AG04450 (cell line): Measurements from ENCODE around the gene FAIM2. TPM values are rescaled to one million over a fixed set of nuclear protein-coding genes. Genes with fewer than 3 reads are reported as not detected.

Experiments
- CTCF ChIA-PET: fragments of 300-600, 350-600 bp; formaldehyde crosslinking; extraction: SDS; loops from one replicate; lab custom pipeline; 2022; ENCODE audit warnings: antibody characterized with exemption, inconsistent platforms; lab: Charles Lee
- POLR2A ChIA-PET: fragments of 350-600 bp; formaldehyde crosslinking; extraction: SDS; loops from one replicate; lab custom pipeline; 2021; ENCODE audit warnings: antibody characterized with exemption, inconsistent platforms; lab: Yijun Ruan, JAX
- DNase-seq: peaks from one replicate; pipeline ENCODE4 v3.0.0-alpha.2; 2011; ENCODE audit warnings: low read depth, low spot score
- H3K27ac ChIP-seq: one replicate; pipeline ENCODE4 v1.5.1; 2012; ENCODE audit warnings: low read depth, low read length, control low read depth
- H3K27me3 ChIP-seq: one replicate; pipeline ENCODE4 v1.6.0; 2012; ENCODE audit warnings: low read length; ENCODE audit not compliant: control insufficient read depth, insufficient read depth
- H3K4me3 ChIP-seq: 2 replicates; pipeline ENCODE4 v1.5.1; 2011; ENCODE audit warnings: mild to moderate bottlenecking, low read depth, low read length, control low read depth
- H3K9me3 ChIP-seq: 2 replicates; pipeline ENCODE4 v1.5.1; 2012; ENCODE audit warnings: low read length; ENCODE audit not compliant: control insufficient read depth, insufficient read depth
- polyA plus RNA-seq: library from polyadenylated mRNA; depleted of rRNA; stranded (reverse); fragments of >200 nt; gene quantifications from 2 replicates; pipeline ENCODE4 v1.2.3, GENCODE V29; 2011
- TF ChIP-seq, protein P1 (sequence below): IDR thresholded peaks from 2 replicates; pipeline ENCODE4 v1.5.1; 2011; ENCODE audit warnings: low read depth, low read length, control low read depth, inconsistent platforms

Gene FAIM2
- polyA plus RNA-seq, 1 experiment: 5.9 TPM

- Histone ChIP-seq H3K4me3 (no peak overlapping the region), H3K9me3 (no peaks in the 10 kb centered on the region), H3K27ac (no peak overlapping the region), H3K27me3 (peaks cover 2% of the 10 kb centered on the region)
- ChIA-PET CTCF (interaction anchor here (1.4 to 1.9 kb wide), 2 partner anchors 33 to 45 kb away, joined by 5 to 7 read pairs; no protein-coding TSS in a partner anchor), POLR2A (no interaction called here)
- TF ChIP-seq, protein P1, sequence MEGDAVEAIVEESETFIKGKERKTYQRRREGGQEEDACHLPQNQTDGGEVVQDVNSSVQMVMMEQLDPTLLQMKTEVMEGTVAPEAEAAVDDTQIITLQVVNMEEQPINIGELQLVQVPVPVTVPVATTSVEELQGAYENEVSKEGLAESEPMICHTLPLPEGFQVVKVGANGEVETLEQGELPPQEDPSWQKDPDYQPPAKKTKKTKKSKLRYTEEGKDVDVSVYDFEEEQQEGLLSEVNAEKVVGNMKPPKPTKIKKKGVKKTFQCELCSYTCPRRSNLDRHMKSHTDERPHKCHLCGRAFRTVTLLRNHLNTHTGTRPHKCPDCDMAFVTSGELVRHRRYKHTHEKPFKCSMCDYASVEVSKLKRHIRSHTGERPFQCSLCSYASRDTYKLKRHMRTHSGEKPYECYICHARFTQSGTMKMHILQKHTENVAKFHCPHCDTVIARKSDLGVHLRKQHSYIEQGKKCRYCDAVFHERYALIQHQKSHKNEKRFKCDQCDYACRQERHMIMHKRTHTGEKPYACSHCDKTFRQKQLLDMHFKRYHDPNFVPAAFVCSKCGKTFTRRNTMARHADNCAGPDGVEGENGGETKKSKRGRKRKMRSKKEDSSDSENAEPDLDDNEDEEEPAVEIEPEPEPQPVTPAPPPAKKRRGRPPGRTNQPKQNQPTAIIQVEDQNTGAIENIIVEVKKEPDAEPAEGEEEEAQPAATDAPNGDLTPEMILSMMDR: no peak
- DNase-seq: no peak
Observed at GRCh38 chr12:49912345-49913255, 8.9 kb upstream of the FAIM2 start.

DNA sequence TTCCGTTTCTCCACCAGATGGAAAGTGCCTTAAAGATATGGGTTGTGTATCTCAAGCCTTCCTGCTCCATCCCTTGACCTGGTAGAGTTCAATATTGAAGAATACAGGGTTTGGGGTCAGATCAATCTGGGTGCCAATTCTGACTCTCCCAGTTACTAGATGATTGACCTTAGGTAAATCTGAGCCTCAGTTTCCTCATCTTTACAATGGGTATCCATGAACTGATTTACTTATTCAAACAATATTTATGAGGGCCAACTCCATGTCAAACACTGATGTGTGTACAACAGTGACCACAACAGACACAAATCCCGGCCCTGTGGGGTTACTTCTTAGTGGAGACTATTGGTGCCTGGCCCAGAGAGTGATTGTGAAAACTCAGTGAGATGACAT lies 7.5 kb upstream of the FAIM2 start:
- no peak for DNase-seq

DNA sequence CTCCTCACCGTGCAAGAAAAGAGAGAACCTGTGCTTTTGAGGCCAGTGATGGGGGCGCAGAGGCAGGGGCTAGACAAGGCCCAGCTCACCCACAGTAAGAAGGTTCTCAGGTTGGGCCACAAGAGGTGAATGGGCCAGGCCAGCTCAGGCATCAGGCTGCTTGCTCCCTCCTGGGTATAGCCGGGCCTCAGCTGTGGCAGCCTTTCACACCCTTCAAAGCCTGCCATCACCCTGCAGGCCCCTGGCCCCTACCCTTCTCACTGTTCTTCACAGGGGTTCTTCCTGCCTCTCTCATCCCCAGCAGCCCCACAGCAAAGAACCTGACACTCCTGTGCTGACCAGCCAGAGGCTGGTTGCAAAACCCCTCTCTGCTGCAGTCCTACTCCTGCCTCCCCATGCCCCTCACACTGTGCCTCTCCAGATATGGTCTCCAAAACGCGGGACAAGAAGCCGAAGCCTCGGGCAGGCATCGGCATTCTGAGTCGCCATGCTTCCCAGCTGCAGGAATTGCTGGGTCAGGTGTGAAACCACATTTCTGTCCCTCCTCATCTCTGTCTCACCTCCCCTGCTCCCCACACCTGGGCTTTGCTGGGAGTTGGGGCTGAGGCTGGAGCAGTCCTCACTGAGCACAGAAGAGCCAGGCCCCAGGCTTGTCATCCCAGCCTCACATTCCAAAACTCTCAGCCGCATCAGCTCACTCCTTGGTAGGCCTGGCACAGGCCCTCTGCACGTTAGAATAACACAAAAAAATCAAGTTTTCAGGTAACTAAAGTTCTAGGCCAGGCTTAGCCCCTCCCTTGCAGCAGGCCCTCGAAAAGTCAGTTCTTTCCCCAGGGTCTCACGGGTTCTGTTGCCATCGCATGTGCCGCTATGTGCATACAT lies 6.9 kb upstream of the FAIM2 start:
- Histone ChIP-seq H3K27me3 (peaks cover 2% of the 10 kb centered on the region), H3K4me3 (no peak overlapping the region), H3K27ac (no peak overlapping the region), H3K9me3 (no peaks in the 10 kb centered on the region)
- POLR2A ChIA-PET: interaction anchor here (1.2 kb wide), 1 partner anchor 41 kb away, joined by 4 read pairs; no protein-coding TSS in a partner anchor
- CTCF ChIA-PET: interaction anchor here (1.8 kb wide), 1 partner anchor 35 kb away, joined by 7 read pairs; no protein-coding TSS in a partner anchor
- DNase-seq: no peak
- TF ChIP-seq, protein P1: no peak

More for the DNA sequence above, 7.5 kb upstream of the FAIM2 start:
- Histone ChIP-seq H3K4me3 (no peak overlapping the region), H3K27me3 (peaks cover 2% of the 10 kb centered on the region), H3K27ac (no peak overlapping the region), H3K9me3 (no peaks in the 10 kb centered on the region)
- TF ChIP-seq, protein P1: no peak
- ChIA-PET CTCF (no interaction called here), POLR2A (no interaction called here)

DNA sequence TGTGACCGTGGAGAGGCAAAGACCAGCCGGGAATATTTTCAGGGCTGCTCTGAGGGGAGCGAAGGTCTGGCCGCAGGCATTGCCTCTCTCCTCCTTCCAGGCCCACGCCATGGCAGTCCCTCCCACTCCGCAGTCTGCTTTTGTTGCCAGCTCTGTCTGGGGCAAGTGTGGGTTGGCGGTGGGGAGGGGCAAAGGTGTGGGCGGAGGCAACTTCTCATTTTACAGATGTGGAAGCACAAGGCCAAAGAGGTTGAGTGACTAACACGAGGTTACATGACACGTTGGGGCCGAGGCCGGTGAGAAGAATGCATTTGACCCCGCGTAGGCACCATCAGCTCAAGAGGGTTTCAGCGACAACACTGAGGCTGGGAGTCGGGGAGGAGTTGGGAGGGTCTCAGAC lies 6.1 kb upstream of the FAIM2 start:
- TF ChIP-seq, protein P1: no peak
- POLR2A ChIA-PET: interaction anchor here (0.6 to 1.2 kb wide), 2 partner anchors 41 to 287 kb away, joined by 4 to 7 read pairs; no protein-coding TSS in a partner anchor
- H3K27ac ChIP-seq: no peak overlapping the region
- CTCF ChIA-PET: interaction anchor here (1.8 kb wide), 1 partner anchor 36 kb away, joined by 7 read pairs; no protein-coding TSS in a partner anchor
- H3K4me3 ChIP-seq: no peak overlapping the region
- H3K27me3 ChIP-seq: peaks cover 2% of the 10 kb centered on the region
- DNase-seq: no peak
- no peaks in the 10 kb centered on the region for H3K9me3 ChIP-seq
